K562 (cell line): Measurements from ENCODE around the gene GSTA3. TPM values are rescaled to one million over a fixed set of nuclear protein-coding genes. Genes with fewer than 3 reads are reported as not detected.

Experiments used
- ATAC-seq: fragments of 200-7000 bp; cut with Tn5 transposase; 3 replicates; pipeline ENCODE4 v1.9.1; 2020; ENCODE audit warnings: moderate library complexity
- BruUV-seq: library from RNA; stranded (reverse); fragments of 400-500 nt; replicated peaks from 2 replicates; lab custom pipeline; 2021; lab: Mats Ljungman, UMichigan
- CTCF ChIA-PET: fragments of 300-600 bp; formaldehyde crosslinking; extraction: SDS; loops from one replicate; lab custom pipeline; 2021; ENCODE audit warnings: low intra/inter-chr PET ratio; lab: Yijun Ruan, JAX
- POLR2A ChIA-PET: fragments of 300-600, 350-650 bp; sonication (Branson Sonifier 250); formaldehyde crosslinking; extraction: SDS; loops from one replicate; lab custom pipeline; 2021; ENCODE audit warnings: antibody characterized with exemption, inconsistent platforms; lab: Yijun Ruan, JAX
- DNase-seq, 4 experiments: peaks; one replicate each; pipeline versions ENCODE4 v3.0.0 to v3.0.0-alpha.2; 2011 to 2018; ENCODE audit warnings: low spot score in 3 of 4, mixed read lengths in 3 of 4; ENCODE audit errors: extremely low read depth in 1 of 4
- FAIRE-seq: peaks from 2 replicates; lab custom pipeline; 2011; peaks lifted over from hg19 to GRCh38; lab: Jason Lieb, UNC
- H2AFZ ChIP-seq: 2 replicates; pipeline ENCODE4 v1.6.0; 2011; ENCODE audit warnings: low read depth, low read length, control low read depth, inconsistent platforms
- H3K27ac ChIP-seq: fragments of 200-600 bp; 3 replicates; pipeline ENCODE4 v1.8.0; 2011; ENCODE audit warnings: low read depth, mild to moderate bottlenecking, control low read depth, inconsistent platforms, low read length, moderate library complexity, mixed read lengths; ENCODE audit errors: extremely low read depth
- H3K27me3 ChIP-seq, 2 experiments: fragments of 300-600 bp in 1 of 2; 2 replicates in 1 of 2; 3 replicates in 1 of 2; pipeline versions ENCODE4 v1.6.0 to v1.8.0; 2011; ENCODE audit warnings: inconsistent platforms in 2 of 2, low read length in 2 of 2, mild to moderate bottlenecking in 1 of 2, mixed read lengths in 1 of 2, moderate library complexity in 1 of 2; ENCODE audit not compliant: control insufficient read depth in 2 of 2, insufficient read depth in 2 of 2
- H3K36me3 ChIP-seq: fragments of 300-600 bp; 3 replicates; pipeline ENCODE4 v1.8.0; 2011; ENCODE audit warnings: mild to moderate bottlenecking, low read length, inconsistent platforms; ENCODE audit not compliant: control insufficient read depth, insufficient read depth
- H3K4me1 ChIP-seq, 2 experiments: fragments of 200-600 bp in 1 of 2; replicated peaks in 1 of 2; 2 replicates in 1 of 2; 3 replicates in 1 of 2; pipeline versions ENCODE4 v1.5.1 to v1.8.0; 2011; ENCODE audit warnings: inconsistent platforms in 2 of 2, low read length in 2 of 2, mild to moderate bottlenecking in 1 of 2, mixed read lengths in 1 of 2, moderate library complexity in 1 of 2; ENCODE audit not compliant: control insufficient read depth in 2 of 2, insufficient read depth in 2 of 2
- H3K4me2 ChIP-seq: 2 replicates; pipeline ENCODE4 v1.6.1; 2011; ENCODE audit warnings: low read length, control low read depth, inconsistent platforms, mixed read lengths; ENCODE audit not compliant: insufficient read depth
- H3K4me3 ChIP-seq: fragments of 200-600 bp; sonication (generic), shearing (Covaris generic); 2 replicates; pipeline ENCODE4 v1.5.1; 2016; ENCODE audit warnings: control low read depth, inconsistent platforms
- H3K79me2 ChIP-seq: fragments of 200-600 bp; 3 replicates; pipeline ENCODE4 v1.8.0; 2011; ENCODE audit warnings: low read length, inconsistent platforms; ENCODE audit not compliant: control insufficient read depth, insufficient read depth
- H3K9ac ChIP-seq, 2 experiments: 2 replicates each; pipeline versions ENCODE4 v1.6.0 to v1.6.1; 2011; ENCODE audit warnings: low read depth in 2 of 2, low read length in 2 of 2, control low read depth in 1 of 2, inconsistent platforms in 1 of 2, mild to moderate bottlenecking in 1 of 2, mixed read lengths in 1 of 2; ENCODE audit not compliant: insufficient read depth in 1 of 2
- H3K9me1 ChIP-seq: one replicate; pipeline ENCODE4 v1.6.0; 2011; ENCODE audit warnings: inconsistent platforms, mild to moderate bottlenecking, low read length, moderate library complexity; ENCODE audit not compliant: control insufficient read depth, insufficient read depth
- H3K9me3 ChIP-seq: replicated peaks from 2 replicates; pipeline ENCODE4 v1.5.1; 2011; ENCODE audit warnings: low read depth, low read length, inconsistent platforms; ENCODE audit not compliant: control insufficient read depth, insufficient read depth
- H4K20me1 ChIP-seq: replicated peaks from 2 replicates; pipeline ENCODE4 v1.6.1; 2011; ENCODE audit warnings: low read length, inconsistent platforms, mixed read lengths; ENCODE audit not compliant: control insufficient read depth, insufficient read depth
- C11orf30 ChIP-seq: fragments of 450-650 bp; IDR thresholded peaks from 2 replicates; pipeline ENCODE4 v1.6.1; 2016; ENCODE audit warnings: low read depth, mild to moderate bottlenecking
- LARP7 ChIP-seq: fragments of 450-650 bp; IDR thresholded peaks from 2 replicates; pipeline ENCODE4 v1.6.1; 2016
- MAFG ChIP-seq: fragments of 450-650 bp; conservative IDR thresholded peaks from 2 replicates; pipeline ENCODE4 v1.6.1; 2016; ENCODE audit warnings: missing genetic modification characterization, missing compliant biosample characterization
- NFE2 ChIP-seq: IDR thresholded peaks from 2 replicates; pipeline ENCODE4 v1.6.1; 2014; ENCODE audit warnings: antibody characterized with exemption, low read depth
- ZNF282 ChIP-seq: sonication (generic); formaldehyde crosslinking; IDR thresholded peaks from 2 replicates; pipeline ENCODE4 v1.8.1; 2023; ENCODE audit warnings: missing genetic modification reagents
- ZNF316 ChIP-seq: fragments of 450-650 bp; IDR thresholded peaks from 2 replicates; pipeline ENCODE4 v1.6.1; 2016
- WGBS: fragments of 100-300 bp; shearing (Covaris generic); methylation state at CpG from one replicate; pipeline ENCODE4 v1.1.6; 2016; ENCODE audit warnings: low coverage, mixed read lengths; ENCODE audit not compliant: insufficient coverage; ENCODE audit errors: missing lambda C conversion rate; 5-methylcytosine and 5-hydroxymethylcytosine counted together
- in situ Hi-C: fragments of 300-500 bp; cut with MboI; formaldehyde crosslinking; loops from 4 replicates; pipeline ENCODE4 v1.15.0; 2018; ENCODE audit warnings: inconsistent platforms, mixed read lengths
- intact Hi-C: fragments of 100-400 bp; cut with micrococcal nuclease; formaldehyde crosslinking; loops from 2 replicates; pipeline ENCODE4 v1.14.2; 2022
- polyA plus RNA-seq, 8 experiments: library from polyadenylated mRNA; depleted of rRNA in 4 of 8; stranded (reverse) in 5 of 8; unstranded in 3 of 8; fragments of >200 nt; fragmentation: Nextera tagmentation in 2 of 8; fragmentation: Illumina TruSeq in 1 of 8; extraction: Ambion mirVana in 2 of 8; extraction: Trizol in 1 of 8; gene quantifications; 2 replicates each; pipeline versions ENCODE4 v1.2.1 to v1.2.3, GENCODE V29; 2011 to 2014; ENCODE audit warnings: inconsistent platforms in 1 of 8, missing spikeins in 1 of 8
- total RNA-seq, 7 experiments: library from RNA; depleted of rRNA in 6 of 7; stranded (reverse); fragments of >200 nt in 6 of 7; fragmentation: Illumina TruSeq in 2 of 7; extraction: Trizol in 2 of 7; gene quantifications; 2 replicates each; pipeline versions ENCODE4 v1.2.1 to v1.2.3, GENCODE V29; 2011 to 2021; ENCODE audit warnings: low replicate concordance in 1 of 7
- TF ChIP-seq, protein P1 (sequence below): fragments of 450-650 bp; IDR thresholded peaks from 2 replicates; pipeline ENCODE4 v1.6.1; 2017; ENCODE audit warnings: antibody characterized with exemption

Gene GSTA3
- total and polyA plus RNA-seq, 9 of the 15 experiments (the other 6 are each of a cell fraction or from before 2014, with no cell fraction given) = not detected

DNA sequence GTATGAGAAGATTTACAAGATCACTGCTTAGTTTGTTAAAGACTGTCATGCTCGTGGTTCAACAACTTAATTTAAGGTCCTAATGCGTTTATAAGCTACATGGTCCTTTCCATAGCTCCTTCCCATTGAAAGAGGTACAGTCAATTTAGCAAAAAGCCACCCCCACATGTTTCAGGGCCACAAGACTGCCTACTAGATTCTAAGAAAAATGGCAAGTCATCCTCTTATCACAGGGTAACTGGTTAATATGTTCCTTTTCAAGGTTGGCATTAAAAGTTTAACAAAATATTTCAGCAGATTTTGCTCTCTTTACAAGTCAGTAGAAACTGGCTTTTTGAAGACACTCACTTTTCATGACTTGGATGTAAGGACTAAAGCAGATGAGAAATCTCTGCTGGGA is 15.7 kb downstream of the GSTA3 start:
- H3K4me3 ChIP-seq = no peak overlapping the region
- intact Hi-C loops = no loop called here
- H3K27me3 ChIP-seq = peaks cover 0 to 7% of the 10 kb centered on the region in 2 experiments; a peak in 2 of 5 replicates
- peak; percentile 61; the same call in 1 of the 2 replicates for TF ChIP-seq NFE2
- TF ChIP-seq, protein P1, sequence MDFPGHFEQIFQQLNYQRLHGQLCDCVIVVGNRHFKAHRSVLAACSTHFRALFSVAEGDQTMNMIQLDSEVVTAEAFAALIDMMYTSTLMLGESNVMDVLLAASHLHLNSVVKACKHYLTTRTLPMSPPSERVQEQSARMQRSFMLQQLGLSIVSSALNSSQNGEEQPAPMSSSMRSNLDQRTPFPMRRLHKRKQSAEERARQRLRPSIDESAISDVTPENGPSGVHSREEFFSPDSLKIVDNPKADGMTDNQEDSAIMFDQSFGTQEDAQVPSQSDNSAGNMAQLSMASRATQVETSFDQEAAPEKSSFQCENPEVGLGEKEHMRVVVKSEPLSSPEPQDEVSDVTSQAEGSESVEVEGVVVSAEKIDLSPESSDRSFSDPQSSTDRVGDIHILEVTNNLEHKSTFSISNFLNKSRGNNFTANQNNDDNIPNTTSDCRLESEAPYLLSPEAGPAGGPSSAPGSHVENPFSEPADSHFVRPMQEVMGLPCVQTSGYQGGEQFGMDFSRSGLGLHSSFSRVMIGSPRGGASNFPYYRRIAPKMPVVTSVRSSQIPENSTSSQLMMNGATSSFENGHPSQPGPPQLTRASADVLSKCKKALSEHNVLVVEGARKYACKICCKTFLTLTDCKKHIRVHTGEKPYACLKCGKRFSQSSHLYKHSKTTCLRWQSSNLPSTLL = no peak
- TF ChIP-seq LARP7 = no peak
- no peak for TF ChIP-seq ZNF282
- peak; percentile 72 for TF ChIP-seq MAFG
- 0 out of 2 replicates have a peak, but pooled peaks have one; percentile 22 for TF ChIP-seq ZNF316
- peak; percentile 34; the same call in 1 of the 2 replicates for TF ChIP-seq C11orf30
- H3K4me1 ChIP-seq = no peaks in the 10 kb centered on the region; a peak in 1 of 5 replicates
- H3K36me3 ChIP-seq = no peaks in the 10 kb centered on the region
- no peak overlapping the region for H3K4me2 ChIP-seq
- BruUV-seq = no TSS peak
- ChIA-PET CTCF (no interaction called here), POLR2A (interaction anchor here (1.4 kb wide), 1 partner anchor 9 kb away, joined by 3 read pairs; no protein-coding TSS in a partner anchor)
- no peak for FAIRE-seq
- no peak overlapping the region for H2AFZ ChIP-seq
- H3K27ac ChIP-seq = no peak overlapping the region
- no peaks in the 10 kb centered on the region for H3K9me3 ChIP-seq
- in situ Hi-C loops = no loop called here
- WGBS = 0% methylated on average over 2 of the region's 2 CpGs
- no peaks in the 10 kb centered on the region for H4K20me1 ChIP-seq
- no peak for ATAC-seq
- no peak for DNase-seq
- no peaks in the 10 kb centered on the region for H3K79me2 ChIP-seq
- no peak overlapping the region for H3K9ac ChIP-seq
- no peaks in the 10 kb centered on the region for H3K9me1 ChIP-seq
